HuH-7 (cell line): ENCODE measurements around the gene CARS1.

Experiments
- DNase-seq: peaks from one replicate; pipeline ENCODE4 v3.0.0; 2011; ENCODE audit warnings: low spot score

Gene CARS1

GRCh38 chr11:2955906-2956476, 101.2 kb downstream of the CARS1 start:
- DNase-seq, result no peak

DNA sequence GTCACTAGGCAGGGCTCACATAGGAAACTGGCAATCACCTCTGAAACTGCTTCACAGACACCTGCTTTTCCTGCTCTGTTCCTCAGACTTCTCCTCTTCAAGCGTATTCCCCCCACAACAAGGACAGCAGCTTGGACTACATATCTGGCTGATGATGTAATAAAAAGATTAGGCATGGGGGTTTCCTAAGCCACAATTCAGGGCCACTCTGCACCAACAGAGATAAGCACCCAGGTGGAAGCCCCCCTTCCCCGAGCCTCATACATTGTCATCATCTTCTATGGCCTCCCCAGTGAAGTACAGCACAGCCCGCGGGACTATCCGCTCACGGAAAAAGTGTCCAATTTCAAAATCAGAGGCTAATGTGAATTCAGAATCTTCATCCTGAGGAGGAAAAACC, 103.0 kb downstream of the CARS1 start:
- DNase-seq, result no peak

- DNase-seq, result no peak
These were observed 104.9 kb downstream of the CARS1 start for GRCh38 chr11:2952290-2952689.

GRCh38 chr11:2951231-2952110, 105.8 kb downstream of the CARS1 start:
- no peak for DNase-seq
